HG02759 (cell line): ENCODE data around the gene NAT16.
"Not testable (repeated sequence)": the region's sequence is repeated elsewhere in the genome, so short reads cannot be mapped to it uniquely, and the experiment has no call there.

Source experiments
- ATAC-seq: cut with Tn5 transposase; IDR thresholded peaks from one replicate; pipeline ENCODE4 v1.9.1; 2021; ENCODE audit warnings: mild to moderate bottlenecking, moderate library complexity; ENCODE audit not compliant: unreplicated experiment

NAT16 gene

DNA sequence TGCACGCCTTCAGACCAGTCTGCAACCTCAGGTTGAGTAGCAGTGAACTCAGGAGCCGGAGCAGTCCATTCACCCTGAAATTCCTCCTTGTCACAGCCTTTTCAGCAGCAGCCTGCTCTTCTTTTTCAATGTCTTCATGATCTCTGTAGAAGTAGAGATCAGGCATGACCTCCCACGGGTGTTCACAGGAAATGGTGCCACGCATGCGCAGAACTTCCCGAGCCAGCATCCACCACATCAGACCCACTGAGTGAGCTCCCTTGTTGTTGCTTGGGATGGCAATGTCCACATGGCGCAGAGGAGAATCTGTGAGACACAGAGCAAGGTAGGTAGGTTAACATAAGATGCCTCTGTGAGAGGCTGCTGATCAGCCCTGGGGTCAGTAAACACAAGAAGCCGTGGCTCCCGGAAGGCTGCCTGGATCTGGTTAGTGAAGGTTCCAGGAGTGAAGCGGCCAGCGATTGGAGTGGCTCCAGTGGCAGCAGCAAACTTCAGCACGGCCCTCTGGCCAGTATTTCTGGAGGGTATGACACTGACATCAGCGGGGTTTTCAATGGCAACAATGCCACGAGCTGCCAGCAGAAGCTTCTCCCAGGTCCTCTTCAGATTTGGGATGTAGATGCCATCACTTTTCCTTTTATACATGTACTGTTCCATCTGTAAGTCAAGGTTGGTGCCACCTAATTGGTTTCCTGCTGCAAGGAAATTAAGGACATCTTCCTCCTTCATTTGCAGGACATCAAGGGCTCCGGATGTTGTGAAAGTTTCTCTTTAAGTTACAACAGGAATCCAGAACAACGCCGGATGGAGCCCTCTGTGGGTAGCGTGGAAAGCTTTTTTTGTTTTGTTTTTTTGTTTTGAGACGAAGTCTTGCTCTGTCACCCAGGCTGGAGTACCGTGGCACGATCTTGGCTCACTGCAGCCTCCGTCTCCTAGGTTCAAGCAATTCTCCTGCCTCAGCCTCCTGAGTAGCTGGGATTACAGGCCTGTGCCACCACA, 23.9 kb upstream of the NAT16 start:
- not testable (repeated sequence) for ATAC-seq

DNA sequence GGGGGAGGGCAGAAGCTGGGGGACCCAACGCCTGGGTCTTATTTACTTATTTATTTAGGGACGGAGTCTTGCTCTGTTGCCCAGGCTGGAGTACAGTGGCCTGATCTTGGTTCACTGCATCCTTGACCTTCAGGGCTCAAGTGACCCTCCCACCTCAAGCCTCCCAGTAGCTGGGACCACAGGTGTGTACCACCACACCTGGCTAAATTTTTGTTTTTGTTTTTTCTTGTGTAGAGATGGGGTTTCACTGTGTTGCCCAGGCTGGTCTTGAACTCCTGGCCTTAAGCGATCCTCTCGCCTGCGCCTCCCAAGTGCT, 22.5 kb upstream of the NAT16 start:
- no peak for ATAC-seq

DNA sequence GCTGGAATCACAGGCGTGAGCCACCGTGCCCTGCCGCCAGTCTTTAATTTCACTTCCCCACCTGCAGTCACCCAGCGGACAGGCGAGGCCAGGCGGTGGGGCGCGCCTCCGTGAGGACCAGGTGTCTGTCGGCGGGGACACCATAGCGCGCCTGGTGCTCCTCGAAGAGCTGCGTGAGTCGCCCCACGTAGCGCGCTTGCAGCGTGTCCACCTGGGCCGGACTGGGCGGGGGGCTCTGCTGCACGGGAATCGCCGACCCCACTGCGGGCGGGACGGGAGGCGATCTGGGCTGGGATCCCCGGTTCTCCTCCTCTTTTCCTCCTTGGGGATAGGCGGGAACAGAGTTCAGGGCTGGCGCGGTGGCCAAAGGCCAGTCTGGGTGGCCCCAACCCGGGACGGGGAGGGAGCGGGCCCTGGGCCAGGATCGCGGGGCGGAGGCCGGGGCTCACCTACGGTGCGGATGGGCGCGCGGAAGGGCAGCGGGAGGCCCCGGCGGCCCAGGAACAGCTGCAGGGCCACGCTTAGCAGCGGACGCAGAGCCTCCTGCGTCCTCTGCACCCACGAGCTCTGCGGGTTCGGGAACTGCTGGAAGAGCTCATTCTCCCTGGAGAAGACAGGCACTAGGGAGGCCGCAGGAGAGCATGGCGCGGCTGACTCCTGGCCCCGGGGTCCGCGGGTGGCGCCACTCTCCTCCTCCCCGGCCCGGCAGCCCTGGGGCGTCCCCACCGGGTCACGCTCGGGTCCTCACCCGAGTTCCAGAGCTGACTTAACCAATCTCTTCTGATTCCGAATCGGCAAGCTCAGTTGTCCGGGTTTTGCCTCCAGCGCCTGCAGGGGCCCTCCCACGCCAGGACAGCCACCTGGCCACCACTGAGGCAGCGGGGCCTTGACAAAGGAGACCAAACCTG, 21.9 kb upstream of the NAT16 start:
- no peak for ATAC-seq

DNA sequence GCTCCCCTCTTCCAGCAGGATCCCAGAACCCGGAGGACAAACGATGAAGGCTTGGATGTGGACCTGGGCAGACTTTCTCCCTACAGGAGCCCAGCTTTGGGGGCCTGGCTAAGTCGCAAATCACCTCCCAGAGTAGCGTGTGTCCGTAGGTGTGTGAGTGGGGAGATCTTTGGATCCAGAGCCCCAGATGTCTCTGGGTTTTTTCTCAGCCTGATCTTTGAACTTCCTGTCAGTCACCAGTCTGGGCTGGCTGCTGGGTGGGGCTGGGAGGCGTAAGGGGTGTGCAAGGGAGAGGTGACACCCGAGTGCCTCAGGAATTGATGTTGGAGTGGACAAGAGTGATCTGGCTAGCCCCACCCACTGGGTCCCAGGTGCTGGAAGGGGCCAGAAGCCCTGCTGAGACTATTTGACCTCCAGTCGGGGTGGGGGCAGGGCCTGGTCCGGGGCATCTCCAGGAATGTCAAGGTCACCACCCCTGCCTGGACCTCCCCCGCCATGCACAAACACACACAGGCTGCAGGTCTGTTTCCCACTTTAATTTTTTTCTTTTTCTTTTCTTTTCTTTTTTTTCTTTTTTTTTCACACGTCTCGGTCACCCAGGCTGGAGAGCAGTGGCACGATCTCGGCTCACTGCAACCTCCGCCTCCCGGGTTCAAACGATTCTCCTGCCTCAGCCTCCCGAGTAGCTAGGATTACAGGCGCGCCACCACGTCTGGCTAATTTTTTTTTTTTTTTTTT, 20.9 kb upstream of the NAT16 start, which contains the start of gene MOGAT3:
Gene MOGAT3, minus strand, starts transcription at position 175 of the 738 bp plus-strand sequence. CDS start 182 bp downstream, outside the sequence.
- no peak for ATAC-seq

- no peak for ATAC-seq
Observed at GRCh38 chr7:101200504-101200861, 20.4 kb upstream of the NAT16 start.

- not testable (repeated sequence) for ATAC-seq
Observed at GRCh38 chr7:101199522-101199921, 19.4 kb upstream of the NAT16 start.

GRCh38 chr7:101198476-101198875, 18.4 kb upstream of the NAT16 start:
- no peak for ATAC-seq

DNA sequence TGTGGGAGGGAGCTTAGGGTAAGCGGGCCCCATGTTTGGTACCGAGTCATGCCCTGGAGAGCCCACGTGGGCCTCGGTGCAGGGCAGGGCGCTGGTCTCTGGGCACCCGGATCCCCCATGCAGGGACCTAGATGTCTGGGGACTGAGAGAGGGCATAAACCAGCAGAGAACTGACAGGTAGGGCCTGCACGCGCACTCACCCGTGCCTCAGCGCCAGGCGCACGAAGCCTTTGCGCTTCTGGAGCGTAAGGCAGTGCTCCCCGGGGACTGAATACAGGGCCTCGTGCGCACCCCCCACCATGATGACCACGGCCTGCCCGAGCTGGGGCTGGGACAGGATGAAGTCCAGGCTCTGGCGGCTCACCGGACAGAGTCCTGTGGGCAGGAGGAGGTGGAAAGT, 17.9 kb upstream of the NAT16 start:
- no peak for ATAC-seq

DNA sequence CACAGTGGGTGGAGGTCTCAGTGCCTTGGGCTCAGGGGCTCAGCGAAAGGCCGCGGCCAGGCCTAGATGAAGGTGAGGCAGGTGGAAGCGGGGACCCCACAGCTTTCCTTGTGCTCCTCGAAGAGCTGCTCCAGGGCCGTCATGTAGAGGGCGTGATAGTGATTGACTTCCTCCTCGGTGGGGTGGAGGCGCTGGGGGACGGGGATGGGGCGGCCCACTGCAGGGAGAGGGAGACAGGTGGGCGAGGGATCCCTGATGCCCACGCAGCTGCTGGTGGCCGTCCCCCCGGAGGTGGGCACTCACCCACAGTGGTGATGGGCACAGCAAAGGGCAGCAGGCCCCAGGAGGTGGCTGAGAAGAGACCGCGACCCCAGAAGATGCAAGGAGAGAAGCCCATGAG, 15.8 kb upstream of the NAT16 start:
- ATAC-seq, result no peak

GRCh38 chr7:101189109-101189508, 9.0 kb upstream of the NAT16 start:
- no peak for ATAC-seq

DNA sequence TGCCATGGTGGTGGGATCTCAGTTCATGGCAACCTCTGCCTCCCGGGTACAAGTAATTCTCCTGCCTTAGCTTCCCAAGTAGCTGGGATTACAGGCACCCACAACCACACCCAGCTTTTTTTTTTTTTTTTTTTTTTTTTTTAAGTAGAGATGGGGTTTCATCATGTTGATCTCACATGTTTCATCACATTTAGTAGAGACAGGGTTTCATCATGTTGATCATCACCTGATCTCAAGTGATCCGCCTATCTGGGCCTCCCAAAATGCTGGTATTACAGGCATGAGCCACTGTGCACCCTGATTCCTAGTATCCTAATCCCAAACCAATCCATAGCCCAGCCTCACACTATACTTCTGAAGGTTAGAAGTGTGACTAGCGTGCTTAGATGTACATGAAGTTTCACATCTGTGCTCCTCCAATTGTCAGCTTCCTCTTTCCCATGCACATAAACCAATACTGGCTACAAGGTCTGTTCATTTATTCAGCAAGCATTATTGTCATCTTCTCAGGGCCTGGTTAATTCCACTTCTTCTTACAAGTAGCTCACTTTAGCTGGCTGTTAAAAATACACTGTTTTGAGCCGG, 6.8 kb upstream of the NAT16 start:
- no peak for ATAC-seq

DNA sequence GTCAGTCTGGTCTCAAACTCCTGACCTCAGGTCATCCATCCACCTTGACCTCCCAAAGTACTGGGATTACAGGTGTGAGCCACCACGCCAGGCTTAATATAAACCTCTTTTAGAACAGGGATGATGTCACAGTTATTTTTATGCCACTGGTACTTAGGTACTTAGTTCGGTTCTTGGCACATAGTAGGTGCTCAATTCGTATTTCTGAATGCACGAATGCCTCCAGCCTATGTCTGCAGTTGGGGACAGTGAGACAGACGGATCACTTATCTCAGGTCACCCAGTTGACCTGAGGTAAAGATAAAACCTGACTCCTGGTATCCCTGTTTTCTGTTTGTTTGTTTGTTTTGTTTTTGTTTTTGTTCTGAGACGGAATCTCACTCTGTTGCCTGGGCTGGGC, 6.1 kb upstream of the NAT16 start:
- no peak for ATAC-seq

DNA sequence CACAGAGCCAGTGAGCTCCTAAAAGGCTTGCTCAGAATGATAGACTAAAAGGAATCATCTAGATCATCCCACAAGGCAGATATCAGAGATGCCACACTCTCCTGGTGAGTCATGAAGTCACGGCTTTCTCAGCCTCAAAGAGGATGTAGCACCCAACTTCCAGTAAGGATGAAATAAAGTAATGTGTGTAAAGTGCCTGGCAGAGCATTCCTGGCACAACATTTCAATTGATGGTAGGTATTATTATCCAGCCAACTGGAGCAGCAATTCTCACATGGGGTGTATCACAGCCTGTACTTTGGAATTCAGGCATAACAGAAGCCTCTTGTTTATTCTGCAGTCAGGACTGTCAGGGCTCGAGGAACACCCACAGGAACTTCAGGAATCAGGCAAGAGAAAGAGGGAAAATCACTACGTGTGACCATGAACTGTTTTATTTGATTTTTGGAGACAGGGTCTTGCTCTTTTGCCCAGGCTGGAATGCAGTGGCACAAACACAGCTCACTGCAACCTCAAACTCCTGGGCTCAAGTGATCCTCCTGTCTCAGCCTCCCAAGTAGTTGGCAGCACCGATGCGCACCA, 5.3 kb upstream of the NAT16 start:
- ATAC-seq, result no peak

- ATAC-seq, result no peak
Observed at GRCh38 chr7:101179713-101180112, 380 bp downstream of the NAT16 start.

DNA sequence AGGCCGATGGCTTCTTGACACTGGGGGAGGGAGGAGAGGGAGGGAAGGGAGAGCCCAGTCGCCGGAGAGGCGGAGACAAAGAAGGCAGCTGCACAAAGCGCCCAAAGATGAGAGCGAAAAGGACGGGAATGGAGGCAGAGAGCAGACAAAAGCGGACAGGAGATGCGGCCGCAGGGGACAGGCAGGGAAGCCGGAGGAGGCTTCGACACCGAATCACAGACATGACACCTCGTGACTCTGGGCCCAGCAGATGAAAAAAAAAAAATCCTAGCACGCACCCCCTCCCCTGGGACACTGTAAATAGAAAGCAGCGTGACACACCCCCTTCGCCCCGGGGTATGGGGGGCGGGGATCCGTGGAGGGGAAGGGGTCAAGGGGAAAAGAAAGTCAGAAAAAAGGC, 976 bp downstream of the NAT16 start:
- ATAC-seq, result no peak

- ATAC-seq, result no peak
Observed at GRCh38 chr7:101177644-101178043, 2.4 kb downstream of the NAT16 start.

DNA sequence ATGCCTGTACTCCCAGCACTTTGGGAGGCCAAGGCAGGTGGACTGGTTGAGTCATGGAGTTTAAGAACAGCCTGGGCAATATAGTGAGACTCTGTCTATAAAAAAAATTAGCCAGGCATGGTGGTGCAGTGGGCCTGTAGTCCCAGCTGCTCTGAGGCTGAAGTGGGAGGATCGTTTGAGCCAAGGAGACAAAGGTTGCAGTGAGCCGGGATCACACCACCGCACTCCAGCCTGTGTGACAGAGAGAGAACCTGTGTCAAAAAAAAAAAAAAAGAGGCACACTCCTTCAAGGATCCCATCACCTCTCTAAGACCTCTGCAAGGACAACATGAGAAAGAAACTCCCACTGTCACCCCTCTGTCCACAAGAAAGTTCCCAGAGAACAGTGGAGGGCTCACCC, 4.4 kb downstream of the NAT16 start:
- ATAC-seq, result no peak

- ATAC-seq, result no peak
Observed at GRCh38 chr7:101174322-101174854, 5.7 kb downstream of the NAT16 start.

GRCh38 chr7:101173752-101174244, 6.3 kb downstream of the NAT16 start:
- no peak for ATAC-seq
